ENCODE measurements around the gene AGTRAP.
A peak's percentile ranks its signal among the peaks of the same experiment; 100 is the strongest.

AGTRAP gene

DNA sequence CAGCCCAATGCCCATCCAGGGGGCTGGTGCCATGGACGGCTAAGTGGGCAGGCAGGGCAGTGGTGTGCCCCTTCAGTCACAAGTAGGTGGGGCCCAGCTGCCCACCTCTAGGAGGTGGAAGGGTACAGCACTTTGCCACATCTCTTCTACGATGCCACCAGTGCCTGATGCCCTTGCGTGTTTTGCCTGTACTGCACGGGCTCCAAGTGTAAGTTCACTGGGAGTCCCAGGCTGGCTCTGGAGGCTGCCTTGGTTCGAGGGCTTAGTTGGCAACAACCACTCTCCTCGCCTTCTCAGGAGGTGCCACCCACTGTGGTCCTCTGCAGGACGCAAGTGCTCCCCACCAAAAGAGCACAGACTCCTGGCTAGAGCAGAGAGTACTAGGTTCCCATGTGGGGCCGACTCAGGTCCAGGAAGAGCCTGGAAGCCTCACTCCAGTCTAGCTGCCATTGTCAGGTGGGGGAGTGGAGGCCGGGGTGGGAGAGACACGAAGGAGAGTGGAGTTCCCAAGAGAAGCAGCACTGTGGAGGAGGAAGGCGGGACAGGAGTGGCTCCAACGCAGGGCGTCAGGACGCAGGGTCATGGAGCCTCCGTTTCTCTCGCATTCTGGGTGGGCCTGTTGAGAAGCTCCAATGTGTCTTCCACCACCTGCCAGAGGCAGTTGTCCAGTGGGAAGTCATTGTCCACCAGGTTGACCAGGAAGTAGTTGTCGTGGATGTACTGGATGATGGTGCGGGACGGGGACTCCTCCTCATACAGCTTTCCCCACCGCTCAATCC is 54.4 kb downstream of the AGTRAP start:
- no peak for DNase-seq (ENCODE audit: low read depth)
- TF ChIP-seq, protein P1, sequence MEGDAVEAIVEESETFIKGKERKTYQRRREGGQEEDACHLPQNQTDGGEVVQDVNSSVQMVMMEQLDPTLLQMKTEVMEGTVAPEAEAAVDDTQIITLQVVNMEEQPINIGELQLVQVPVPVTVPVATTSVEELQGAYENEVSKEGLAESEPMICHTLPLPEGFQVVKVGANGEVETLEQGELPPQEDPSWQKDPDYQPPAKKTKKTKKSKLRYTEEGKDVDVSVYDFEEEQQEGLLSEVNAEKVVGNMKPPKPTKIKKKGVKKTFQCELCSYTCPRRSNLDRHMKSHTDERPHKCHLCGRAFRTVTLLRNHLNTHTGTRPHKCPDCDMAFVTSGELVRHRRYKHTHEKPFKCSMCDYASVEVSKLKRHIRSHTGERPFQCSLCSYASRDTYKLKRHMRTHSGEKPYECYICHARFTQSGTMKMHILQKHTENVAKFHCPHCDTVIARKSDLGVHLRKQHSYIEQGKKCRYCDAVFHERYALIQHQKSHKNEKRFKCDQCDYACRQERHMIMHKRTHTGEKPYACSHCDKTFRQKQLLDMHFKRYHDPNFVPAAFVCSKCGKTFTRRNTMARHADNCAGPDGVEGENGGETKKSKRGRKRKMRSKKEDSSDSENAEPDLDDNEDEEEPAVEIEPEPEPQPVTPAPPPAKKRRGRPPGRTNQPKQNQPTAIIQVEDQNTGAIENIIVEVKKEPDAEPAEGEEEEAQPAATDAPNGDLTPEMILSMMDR (IDR thresholded peaks at IDR 0.05; ENCODE audit: low read depth, low read length, missing control alignments): no peak
- no peak overlapping the region for H3K4me3 ChIP-seq (ENCODE audit: low read depth, low read length)
- in situ Hi-C loops (cut with HindIII; ENCODE audit: low sequenced_read_pairs): no loop called here

GRCh38 chr1:11790880-11791715 is 55.2 kb downstream of the AGTRAP start:
- in situ Hi-C loops (cut with HindIII; ENCODE audit: low sequenced_read_pairs): no loop called here
- no peak overlapping the region for H3K4me3 ChIP-seq (ENCODE audit: low read depth, low read length)
- TF ChIP-seq, protein P1 (IDR thresholded peaks at IDR 0.05; ENCODE audit: low read depth, low read length, missing control alignments): no peak
- DNase-seq (ENCODE audit: low read depth): peak; percentile 62

- no peak for DNase-seq (ENCODE audit: low read depth)
- in situ Hi-C loops (cut with HindIII; ENCODE audit: low sequenced_read_pairs): no loop called here
Measured at GRCh38 chr1:11792106-11792505, 56.2 kb downstream of the AGTRAP start.

GRCh38 chr1:11793819-11794218 is 57.9 kb downstream of the AGTRAP start:
- TF ChIP-seq, protein P1 (IDR thresholded peaks at IDR 0.05; ENCODE audit: low read depth, low read length, missing control alignments): no peak
- H3K4me3 ChIP-seq (ENCODE audit: low read depth, low read length): no peak overlapping the region
- DNase-seq (ENCODE audit: low read depth): no peak
- in situ Hi-C loops (cut with HindIII; ENCODE audit: low sequenced_read_pairs): no loop called here

More at GRCh38 chr1:11792106-11792505, 56.2 kb downstream of the AGTRAP start:
- TF ChIP-seq, protein P1 (IDR thresholded peaks at IDR 0.05; ENCODE audit: low read depth, low read length, missing control alignments): no peak
- no peak overlapping the region for H3K4me3 ChIP-seq (ENCODE audit: low read depth, low read length)

DNA sequence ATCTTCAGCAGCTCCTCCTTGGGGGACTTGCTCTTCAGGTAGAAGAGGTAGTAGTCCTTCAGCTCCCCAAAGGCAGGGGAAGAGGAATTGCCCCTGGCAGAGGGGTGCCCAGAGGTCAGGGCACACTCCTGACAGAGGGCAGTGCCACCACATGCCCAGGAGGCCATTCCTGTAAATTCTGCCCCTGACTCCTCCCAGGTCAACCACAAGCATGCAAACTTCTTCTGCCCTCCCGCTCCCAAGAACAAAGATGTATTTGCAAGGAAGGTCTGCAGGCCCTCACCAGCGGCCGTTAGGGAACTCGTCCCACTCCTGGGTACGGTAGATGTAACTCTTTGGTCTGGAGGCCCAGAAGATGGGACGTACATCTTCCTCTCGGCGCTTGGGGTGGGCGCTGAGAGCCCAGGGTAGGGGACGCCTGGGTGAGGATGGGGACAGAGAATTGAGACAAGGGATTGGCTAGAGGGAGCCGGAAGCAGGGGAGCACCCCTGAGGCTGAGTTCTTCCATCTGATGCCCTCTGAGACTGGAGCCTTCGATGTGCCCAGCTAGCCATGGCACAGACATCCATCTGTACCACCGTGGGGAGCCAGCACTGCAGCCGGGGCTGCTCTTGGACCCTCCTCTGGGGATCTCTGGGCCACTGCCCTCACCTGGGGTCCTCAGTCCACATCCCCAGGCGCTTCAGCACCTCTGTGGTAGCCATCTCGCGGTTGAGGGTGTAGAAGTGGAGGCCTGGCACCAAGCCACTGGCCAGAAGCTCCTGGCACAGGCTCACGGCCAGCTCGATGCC is 58.7 kb downstream of the AGTRAP start:
- TF ChIP-seq, protein P1 (IDR thresholded peaks at IDR 0.05; ENCODE audit: low read depth, low read length, missing control alignments): no peak
- DNase-seq (ENCODE audit: low read depth): no peak
- in situ Hi-C loops (cut with HindIII; ENCODE audit: low sequenced_read_pairs): no loop called here
- no peak overlapping the region for H3K4me3 ChIP-seq (ENCODE audit: low read depth, low read length)
